IMR-90 (cell line): ENCODE results near the gene IRAK3. TPM values are rescaled to one million over a fixed set of nuclear protein-coding genes. Genes with fewer than 3 reads are reported as not detected.
A peak's percentile ranks its signal among the peaks of the same experiment; 100 is the strongest.

ENCODE experiments used
- ATAC-seq: fragments of 200-7000 bp; cut with Tn5 transposase; 2 replicates; pipeline ENCODE4 v1.9.1; 2020; ENCODE audit warnings: low read depth, mild to moderate bottlenecking, moderate library complexity
- BruUV-seq: library from RNA; stranded (reverse); fragments of 400-500 nt; replicated peaks from 2 replicates; lab custom pipeline; 2021; lab: Mats Ljungman, UMichigan
- CTCF ChIA-PET: fragments of 300-600 bp; formaldehyde crosslinking; extraction: SDS; loops from one replicate; lab custom pipeline; 2021; ENCODE audit warnings: antibody characterized with exemption; lab: Yijun Ruan, JAX
- POLR2A ChIA-PET: fragments of 300-600 bp; sonication (Branson Sonifier 250); formaldehyde crosslinking; loops from one replicate; lab custom pipeline; 2022; ENCODE audit warnings: antibody characterized with exemption; ENCODE audit not compliant: unreplicated experiment; lab: Charles Lee
- DNase-seq: peaks from one replicate; pipeline ENCODE4 v3.0.0; 2013
- H2AFZ ChIP-seq: replicated peaks from 2 replicates; pipeline ENCODE3; 2013; ENCODE audit warnings: low read length, mild to moderate bottlenecking; ENCODE audit not compliant: poor library complexity
- H2AK5ac ChIP-seq: 2 replicates; pipeline ENCODE4 v1.6.1; 2013; ENCODE audit warnings: low read depth, low read length, inconsistent platforms
- H2AK9ac ChIP-seq: replicated peaks from 2 replicates; pipeline ENCODE3; 2013; ENCODE audit warnings: mild to moderate bottlenecking, low read depth, low read length, moderate library complexity; ENCODE audit not compliant: poor library complexity
- H2BK120ac ChIP-seq: 2 replicates; pipeline ENCODE4 v1.6.1; 2013; ENCODE audit warnings: low read depth, low read length, inconsistent platforms
- H2BK15ac ChIP-seq: 3 replicates; pipeline ENCODE4 v1.6.1; 2013; ENCODE audit warnings: low read depth, low read length, inconsistent platforms
- H2BK20ac ChIP-seq: 2 replicates; pipeline ENCODE4 v1.6.1; 2013; ENCODE audit warnings: low read depth, mild to moderate bottlenecking, inconsistent platforms, low read length, moderate library complexity
- H2BK5ac ChIP-seq: 2 replicates; pipeline ENCODE4 v1.6.1; 2013; ENCODE audit warnings: mild to moderate bottlenecking, low read depth, low read length, inconsistent platforms; ENCODE audit not compliant: poor library complexity, severe bottlenecking
- H3K14ac ChIP-seq: replicated peaks from 2 replicates; pipeline ENCODE4 v1.6.1; 2013; ENCODE audit warnings: low read depth, low read length, inconsistent platforms
- H3K18ac ChIP-seq: 2 replicates; pipeline ENCODE4 v1.6.1; 2013; ENCODE audit warnings: low read depth, low read length, control low read depth
- H3K23ac ChIP-seq: 2 replicates; pipeline ENCODE4 v1.6.1; 2013; ENCODE audit warnings: low read depth, low read length, inconsistent platforms
- H3K27ac ChIP-seq: 2 replicates; pipeline ENCODE4 v1.5.1; 2013; ENCODE audit warnings: mild to moderate bottlenecking, control low read depth, low read length; ENCODE audit not compliant: insufficient read depth
- H3K27me3 ChIP-seq: 2 replicates; pipeline ENCODE4 v1.6.1; 2013; ENCODE audit warnings: low read length; ENCODE audit not compliant: control insufficient read depth, insufficient read depth
- H3K36me3 ChIP-seq: 2 replicates; pipeline ENCODE4 v1.6.1; 2013; ENCODE audit warnings: low read length, mixed read lengths; ENCODE audit not compliant: control insufficient read depth, insufficient read depth
- H3K4ac ChIP-seq: 2 replicates; pipeline ENCODE4 v1.6.1; 2013; ENCODE audit warnings: low read depth, low read length, inconsistent platforms
- H3K4me1 ChIP-seq: 2 replicates; pipeline ENCODE4 v1.6.1; 2013; ENCODE audit warnings: low read length, mixed read lengths; ENCODE audit not compliant: control insufficient read depth, insufficient read depth
- H3K4me2 ChIP-seq: 2 replicates; pipeline ENCODE4 v1.6.1; 2013; ENCODE audit warnings: low read depth, mild to moderate bottlenecking, control low read depth, low read length, moderate library complexity
- H3K4me3 ChIP-seq: 2 replicates; pipeline ENCODE4 v1.5.1; 2013; ENCODE audit warnings: low read depth, mild to moderate bottlenecking, control low read depth, low read length, moderate library complexity; ENCODE audit not compliant: insufficient read depth
- H3K56ac ChIP-seq: 2 replicates; pipeline ENCODE4 v1.6.1; 2013; ENCODE audit warnings: low read length, inconsistent platforms; ENCODE audit not compliant: insufficient read depth; ENCODE audit errors: extremely low read depth
- H3K79me1 ChIP-seq, 2 experiments: 2 replicates each; pipeline ENCODE4 v1.6.1; 2013; ENCODE audit warnings: low read length in 2 of 2, inconsistent platforms in 1 of 2, low read depth in 1 of 2
- H3K9ac ChIP-seq: 2 replicates; pipeline ENCODE4 v1.6.1; 2013; ENCODE audit warnings: low read depth, low read length, control low read depth
- H3K9me1 ChIP-seq: 2 replicates; pipeline ENCODE4 v1.6.1; 2013; ENCODE audit warnings: low read length, inconsistent platforms; ENCODE audit not compliant: insufficient read depth
- H3K9me3 ChIP-seq: 2 replicates; pipeline ENCODE4 v1.6.1; 2013; ENCODE audit warnings: low read length; ENCODE audit not compliant: control insufficient read depth, insufficient read depth
- H4K20me1 ChIP-seq: 2 replicates; pipeline ENCODE4 v1.6.1; 2013; ENCODE audit warnings: low read length, inconsistent platforms; ENCODE audit not compliant: insufficient read depth
- H4K5ac ChIP-seq: 2 replicates; pipeline ENCODE4 v1.6.1; 2013; ENCODE audit warnings: mild to moderate bottlenecking, low read depth, low read length, control low read depth
- H4K8ac ChIP-seq, 2 experiments: 2 replicates each; pipeline ENCODE4 v1.6.1; 2013; ENCODE audit warnings: low read depth in 2 of 2, low read length in 2 of 2, control low read depth in 1 of 2, inconsistent platforms in 1 of 2
- H4K91ac ChIP-seq: 2 replicates; pipeline ENCODE4 v1.6.1; 2013; ENCODE audit warnings: low read depth, low read length, inconsistent platforms; ENCODE audit not compliant: insufficient read depth
- BHLHE40 ChIP-seq: fragments of 150-350 bp; IDR thresholded peaks from 2 replicates; pipeline ENCODE4 v1.6.1; 2016; ENCODE audit warnings: mild to moderate bottlenecking, low read depth, low read length
- CEBPB ChIP-seq: IDR thresholded peaks from 2 replicates; pipeline ENCODE4 v1.6.1; 2012; ENCODE audit warnings: low read depth, low read length, improper control_type of control experiment
- CHD1 ChIP-seq: IDR thresholded peaks from 2 replicates; pipeline ENCODE4 v1.6.1; 2012; ENCODE audit warnings: low read depth, low read length, improper control_type of control experiment
- CTCF ChIP-seq: conservative IDR thresholded peaks from 2 replicates; pipeline ENCODE4 v1.5.1; 2012; ENCODE audit warnings: mild to moderate bottlenecking, low read depth, low read length, improper control_type of control experiment
- ELK1 ChIP-seq: fragments of 150-350 bp; IDR thresholded peaks from 2 replicates; pipeline ENCODE4 v1.6.1; 2016; ENCODE audit warnings: low read depth, mild to moderate bottlenecking, low read length, moderate library complexity, borderline replicate concordance
- FOS ChIP-seq: fragments of 150-350 bp; IDR thresholded peaks from 2 replicates; pipeline ENCODE4 v1.6.1; 2016; ENCODE audit warnings: low read depth, low read length
- MAFK ChIP-seq: IDR thresholded peaks from 2 replicates; pipeline ENCODE4 v1.6.1; 2012; ENCODE audit warnings: low read depth, low read length, improper control_type of control experiment
- MAZ ChIP-seq: IDR thresholded peaks from 2 replicates; pipeline ENCODE4 v1.6.1; 2012; ENCODE audit warnings: low read depth, mild to moderate bottlenecking, low read length, improper control_type of control experiment, moderate library complexity, borderline replicate concordance
- MXI1 ChIP-seq: IDR thresholded peaks from 2 replicates; pipeline ENCODE4 v1.6.1; 2012; ENCODE audit warnings: low read depth, mild to moderate bottlenecking, low read length, moderate library complexity, borderline replicate concordance
- NFE2L2 ChIP-seq: fragments of 150-350 bp; IDR thresholded peaks from 2 replicates; pipeline ENCODE4 v1.6.1; 2016; ENCODE audit warnings: low read depth, mild to moderate bottlenecking, low read length
- POLR2A ChIP-seq: IDR thresholded peaks from 2 replicates; pipeline ENCODE4 v1.6.1; 2012; ENCODE audit warnings: mild to moderate bottlenecking, low read depth, low read length
- RAD21 ChIP-seq: IDR thresholded peaks from 2 replicates; pipeline ENCODE4 v1.6.1; 2012; ENCODE audit warnings: low read length, improper control_type of control experiment
- RCOR1 ChIP-seq: IDR thresholded peaks from 2 replicates; pipeline ENCODE4 v1.6.1; 2012; ENCODE audit warnings: mild to moderate bottlenecking, low read length, improper control_type of control experiment; ENCODE audit not compliant: insufficient replicate concordance
- RFX5 ChIP-seq: IDR thresholded peaks from 2 replicates; pipeline ENCODE4 v1.8.0; 2012; ENCODE audit warnings: low read depth, mild to moderate bottlenecking, low read length, moderate library complexity
- SMC3 ChIP-seq: fragments of 150-350 bp; IDR thresholded peaks from 2 replicates; pipeline ENCODE4 v1.6.1; 2016; ENCODE audit warnings: low read depth, mild to moderate bottlenecking, antibody characterized with exemption, low read length, moderate library complexity
- USF2 ChIP-seq: fragments of 150-350 bp; IDR thresholded peaks from 2 replicates; pipeline ENCODE4 v1.6.1; 2017; ENCODE audit warnings: mild to moderate bottlenecking, antibody characterized with exemption, low read length, low read depth
- WGBS, 2 experiments: methylation state at CpG; one replicate each; pipeline versions ENCODE4 v1.1.5 to v1.1.7; 2013; ENCODE audit warnings: missing lambda C conversion rate in 2 of 2; ENCODE audit not compliant: insufficient read length in 1 of 2; ENCODE audit errors: extremely low coverage in 2 of 2; 5-methylcytosine and 5-hydroxymethylcytosine counted together
- dilution Hi-C: fragments of 300-500 bp; cut with HindIII; formaldehyde crosslinking; loops from one replicate; pipeline ENCODE4 v1.14.3; 2018; ENCODE audit warnings: low sequenced_read_pairs; ENCODE audit not compliant: unreplicated experiment
- in situ Hi-C: fragments of 300-500 bp; cut with MboI; formaldehyde crosslinking; loops from 3 replicates; pipeline ENCODE4 v1.14.3; 2019; ENCODE audit warnings: low sequenced_read_pairs, inconsistent platforms, mixed read lengths
- intact Hi-C: fragments of 100-400 bp; cut with micrococcal nuclease; formaldehyde crosslinking; loops from 2 replicates; pipeline ENCODE4 v1.10.0; 2022
- polyA plus RNA-seq, 3 experiments: library from polyadenylated mRNA; depleted of rRNA; stranded (reverse); fragments of >200 nt; gene quantifications; 2 replicates each; pipeline ENCODE4 v1.2.3, GENCODE V29; 2012; ENCODE audit warnings: low replicate concordance in 1 of 3
- total RNA-seq: library from RNA; depleted of rRNA; stranded (reverse); fragments of >200 nt; gene quantifications from 2 replicates; pipeline ENCODE4 v1.2.3, GENCODE V29; 2012

IRAK3 gene
- total and polyA plus RNA-seq, 2 of the 4 experiments (the other 2 are of a cell fraction): 0.53 to 0.72 TPM

GRCh38 chr12:66164349-66164821, 24.6 kb upstream of the IRAK3 start:
- Histone ChIP-seq H3K18ac (no peak overlapping the region), H2AK9ac (no peak overlapping the region)
- dilution Hi-C loops: no loop called here

More at GRCh38 chr12:66164349-66164821, 24.6 kb upstream of the IRAK3 start:
- POLR2A ChIA-PET: no interaction called here
- H4K5ac ChIP-seq: no peak overlapping the region
- H3K4me3 ChIP-seq: no peak overlapping the region
- no peak overlapping the region for H4K91ac ChIP-seq
- no TSS peak for BruUV-seq
- H2BK15ac ChIP-seq: no peak overlapping the region
- H4K20me1 ChIP-seq: peaks cover 3% of the 10 kb centered on the region; the same call in 1 of the 2 replicates
- peaks cover 2% of the 10 kb centered on the region; the same call in 1 of the 2 replicates for H3K9me3 ChIP-seq
- peak; percentile 49 for DNase-seq
- H2BK5ac ChIP-seq: no peak overlapping the region
- in situ Hi-C loops (loop anchor here (25.0 kb wide), 1 partner anchor 248 kb away; no protein-coding TSS in a partner anchor), intact Hi-C loops (no loop called here)
- TF ChIP-seq SMC3 (no peak), RCOR1 (no peak), BHLHE40 (no peak), MAFK (no peak), RAD21 (no peak), MXI1 (no peak), NFE2L2 (no peak), CEBPB (no peak), CHD1 (no peak), MAZ (no peak), CTCF (no peak), ELK1 (no peak), POLR2A (no peak), RFX5 (no peak), USF2 (no peak), FOS (no peak)
- peaks cover 2% of the 10 kb centered on the region for H3K36me3 ChIP-seq
- H2BK120ac ChIP-seq: no peak overlapping the region
- H3K79me1 ChIP-seq: peaks cover 43 to 56% of the 10 kb centered on the region in 2 experiments
- ATAC-seq: no peak
- H3K4me2 ChIP-seq: no peak overlapping the region
- H2BK20ac ChIP-seq: no peak overlapping the region
- H3K23ac ChIP-seq: no peak overlapping the region
- H2AK5ac ChIP-seq: no peak overlapping the region
- no peak overlapping the region for H3K4ac ChIP-seq
- no peaks in the 10 kb centered on the region for H3K9me1 ChIP-seq
- H2AFZ ChIP-seq: no peak overlapping the region
- H3K56ac ChIP-seq: no peak overlapping the region
- peaks cover 2% of the 10 kb centered on the region; the same call in 1 of the 2 replicates for H3K4me1 ChIP-seq
- no peak overlapping the region for H3K9ac ChIP-seq
- CTCF ChIA-PET: no interaction called here
- no peak overlapping the region for H4K8ac ChIP-seq
- no CpG with 5 or more reads among the region's 3 CpGs for WGBS, 2 experiments
- no peak overlapping the region for H3K14ac ChIP-seq
- no peak overlapping the region for H3K27ac ChIP-seq
- no peaks in the 10 kb centered on the region for H3K27me3 ChIP-seq
